WTC11 (cell line): ENCODE measurements around the gene TRAPPC11. TPM values are rescaled to one million over a fixed set of nuclear protein-coding genes. Genes with fewer than 3 reads are reported as not detected.

Source experiments
- ATAC-seq: fragments of 200-7000 bp; cut with Tn5 transposase; 2 replicates; pipeline ENCODE4 v1.10.0; 2021; ENCODE audit warnings: mild to moderate bottlenecking, moderate library complexity
- CTCF ChIA-PET: fragments of 300-600 bp; sonication (Branson Sonifier 250); formaldehyde crosslinking; loops from one replicate; lab custom pipeline; 2021; ENCODE audit warnings: antibody characterized with exemption; lab: Charles Lee
- POLR2A ChIA-PET: fragments of 350-600 bp; sonication (Branson Sonifier 250); formaldehyde crosslinking; loops from one replicate; lab custom pipeline; 2021; ENCODE audit warnings: antibody characterized with exemption; lab: Charles Lee
- DNase-seq: peaks from one replicate; pipeline ENCODE4 v3.0.0; 2021; ENCODE audit warnings: low spot score
- H3K27ac Mint-ChIP-seq: 2 replicates; pipeline ENCODE4 v1.8.0; 2021; ENCODE audit warnings: mixed read lengths
- H3K27me3 Mint-ChIP-seq: 2 replicates; pipeline ENCODE4 v1.8.0; 2021; ENCODE audit warnings: low read depth, mild to moderate bottlenecking, moderate library complexity, mixed read lengths
- H3K36me3 Mint-ChIP-seq: 2 replicates; pipeline ENCODE4 v1.8.0; 2021; ENCODE audit warnings: mixed read lengths
- H3K4me1 Mint-ChIP-seq: 2 replicates; pipeline ENCODE4 v1.8.0; 2022; ENCODE audit warnings: mixed read lengths
- H3K4me3 Mint-ChIP-seq: 2 replicates; pipeline ENCODE4 v1.8.0; 2021; ENCODE audit warnings: mild to moderate bottlenecking, moderate library complexity, mixed read lengths
- H3K9me3 Mint-ChIP-seq: 2 replicates; pipeline ENCODE4 v1.8.0; 2021; ENCODE audit warnings: mixed read lengths
- CDX4 ChIP-seq: fragments of 250-450 bp; sonication (Bioruptor Pico); IDR thresholded peaks from 2 replicates; pipeline ENCODE4 v1.9.0; 2021; ENCODE audit warnings: moderate library complexity, mild to moderate bottlenecking, inconsistent platforms, borderline replicate concordance
- CREB1 ChIP-seq: sonication (generic); formaldehyde crosslinking; IDR thresholded peaks from 2 replicates; pipeline ENCODE4 v1.8.0; 2023; ENCODE audit warnings: mild to moderate bottlenecking, missing genetic modification reagents
- CREM ChIP-seq: sonication (generic); formaldehyde crosslinking; IDR thresholded peaks from 2 replicates; pipeline ENCODE4 v1.8.1; 2022; ENCODE audit warnings: mild to moderate bottlenecking, missing genetic modification reagents, moderate library complexity
- HMGA2 ChIP-seq: fragments of 250-450 bp; sonication (Bioruptor Pico); IDR thresholded peaks from 2 replicates; pipeline ENCODE4 v1.4.0; 2021; ENCODE audit warnings: mild to moderate bottlenecking, moderate library complexity
- IRF2 ChIP-seq: sonication (generic); formaldehyde crosslinking; IDR thresholded peaks from 2 replicates; pipeline ENCODE4 v1.8.0; 2022; ENCODE audit warnings: low read depth, missing genetic modification reagents, borderline replicate concordance
- OVOL2 ChIP-seq: fragments of 250-450 bp; sonication (Bioruptor Pico); IDR thresholded peaks from 2 replicates; pipeline ENCODE4 v1.9.0; 2021; ENCODE audit warnings: mild to moderate bottlenecking, borderline replicate concordance
- RELA ChIP-seq: sonication (generic); formaldehyde crosslinking; IDR thresholded peaks from 2 replicates; pipeline ENCODE4 v1.8.1; 2022; ENCODE audit warnings: missing genetic modification reagents, mild to moderate bottlenecking, borderline replicate concordance
- SOX15 ChIP-seq: fragments of 250-450 bp; sonication (Bioruptor Pico); IDR thresholded peaks from 2 replicates; pipeline ENCODE4 v1.9.0; 2021; ENCODE audit warnings: mild to moderate bottlenecking
- TEAD1 ChIP-seq: sonication (generic); formaldehyde crosslinking; IDR thresholded peaks from 2 replicates; pipeline ENCODE4 v1.8.0; 2022; ENCODE audit warnings: mild to moderate bottlenecking, missing genetic modification reagents
- TEAD4 ChIP-seq: sonication (generic); formaldehyde crosslinking; IDR thresholded peaks from 2 replicates; pipeline ENCODE4 v1.8.0; 2022; ENCODE audit warnings: mild to moderate bottlenecking, missing genetic modification reagents
- ZNF317 ChIP-seq: sonication (generic); formaldehyde crosslinking; IDR thresholded peaks from 2 replicates; pipeline ENCODE4 v1.8.1; 2023; ENCODE audit warnings: low read depth, mild to moderate bottlenecking, moderate library complexity, missing genetic modification reagents, borderline replicate concordance
- ZNF396 ChIP-seq: fragments of 250-450 bp; sonication (Bioruptor Pico); IDR thresholded peaks from 2 replicates; pipeline ENCODE4 v1.8.0; 2021; ENCODE audit warnings: mild to moderate bottlenecking, moderate library complexity, borderline replicate concordance
- ZNF532 ChIP-seq: fragments of 250-450 bp; sonication (Bioruptor Pico); IDR thresholded peaks from 2 replicates; pipeline ENCODE4 v1.9.0; 2021; ENCODE audit warnings: mild to moderate bottlenecking, borderline replicate concordance
- total RNA-seq: library from RNA; stranded (reverse); gene quantifications from 3 replicates; pipeline ENCODE4 v1.2.3, GENCODE V29; 2021
- TF ChIP-seq, protein P1 (sequence below): sonication (generic); formaldehyde crosslinking; IDR thresholded peaks from 2 replicates; pipeline ENCODE4 v1.8.1; 2022; ENCODE audit warnings: low read depth, mild to moderate bottlenecking, moderate library complexity, missing genetic modification reagents, borderline replicate concordance
- TF ChIP-seq, protein P2 (sequence below): fragments of 250-450 bp; sonication (Bioruptor Pico); conservative IDR thresholded peaks from 2 replicates; pipeline ENCODE4 v1.9.0; 2021; ENCODE audit warnings: mild to moderate bottlenecking

Gene TRAPPC11
- total RNA-seq, 1 experiment from 2014 or later, result 33.6 TPM

DNA sequence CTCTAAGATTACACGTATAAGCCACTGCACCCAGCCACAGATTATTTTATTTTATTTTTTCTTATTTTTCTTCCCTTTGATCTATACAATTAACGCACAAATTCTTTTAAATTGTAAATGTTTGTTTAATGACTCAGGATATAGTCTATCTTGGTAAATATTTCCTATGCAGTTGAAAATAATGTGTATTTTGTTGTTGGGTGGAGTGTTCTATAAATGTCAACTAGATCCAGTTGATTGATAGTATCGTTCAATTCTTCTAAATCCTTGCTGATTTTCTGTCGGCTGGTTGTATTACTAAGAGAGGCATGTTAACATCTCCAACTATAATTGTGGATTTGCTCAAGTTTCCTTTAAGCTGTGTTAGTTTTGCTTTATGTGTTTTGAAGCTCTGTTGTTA lies 92.0 kb downstream of the TRAPPC11 start:
- H3K27me3 Mint-ChIP-seq, result no peaks in the 10 kb centered on the region; the same call in 1 of the 2 replicates
- peaks cover 13% of the 10 kb centered on the region for H3K36me3 Mint-ChIP-seq
- ChIA-PET POLR2A (no interaction called here), CTCF (no interaction called here)
- DNase-seq (no peak), ATAC-seq (no peak)
- H3K27ac Mint-ChIP-seq, result no peak overlapping the region
- no peak overlapping the region for H3K4me3 Mint-ChIP-seq
- peaks cover 25% of the 10 kb centered on the region for H3K9me3 Mint-ChIP-seq
- H3K4me1 Mint-ChIP-seq, result peaks cover 9% of the 10 kb centered on the region
- TF ChIP-seq OVOL2 (CRISPR knock-in tag), result no peak
- TF ChIP-seq TEAD1 (CRISPR knock-in tag), result no peak
- TF ChIP-seq CDX4, result no peak
- TF ChIP-seq ZNF317 (CRISPR knock-in tag), result no peak
- TF ChIP-seq, protein P1, sequence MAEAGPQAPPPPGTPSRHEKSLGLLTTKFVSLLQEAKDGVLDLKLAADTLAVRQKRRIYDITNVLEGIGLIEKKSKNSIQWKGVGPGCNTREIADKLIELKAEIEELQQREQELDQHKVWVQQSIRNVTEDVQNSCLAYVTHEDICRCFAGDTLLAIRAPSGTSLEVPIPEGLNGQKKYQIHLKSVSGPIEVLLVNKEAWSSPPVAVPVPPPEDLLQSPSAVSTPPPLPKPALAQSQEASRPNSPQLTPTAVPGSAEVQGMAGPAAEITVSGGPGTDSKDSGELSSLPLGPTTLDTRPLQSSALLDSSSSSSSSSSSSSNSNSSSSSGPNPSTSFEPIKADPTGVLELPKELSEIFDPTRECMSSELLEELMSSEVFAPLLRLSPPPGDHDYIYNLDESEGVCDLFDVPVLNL (CRISPR knock-in tag), result no peak
- TF ChIP-seq ZNF532 (CRISPR knock-in tag), result no peak
- TF ChIP-seq IRF2 (CRISPR knock-in tag), result no peak
- no peak for TF ChIP-seq CREM (CRISPR knock-in tag)
- TF ChIP-seq SOX15 (CRISPR knock-in tag), result no peak
- TF ChIP-seq, protein P2, sequence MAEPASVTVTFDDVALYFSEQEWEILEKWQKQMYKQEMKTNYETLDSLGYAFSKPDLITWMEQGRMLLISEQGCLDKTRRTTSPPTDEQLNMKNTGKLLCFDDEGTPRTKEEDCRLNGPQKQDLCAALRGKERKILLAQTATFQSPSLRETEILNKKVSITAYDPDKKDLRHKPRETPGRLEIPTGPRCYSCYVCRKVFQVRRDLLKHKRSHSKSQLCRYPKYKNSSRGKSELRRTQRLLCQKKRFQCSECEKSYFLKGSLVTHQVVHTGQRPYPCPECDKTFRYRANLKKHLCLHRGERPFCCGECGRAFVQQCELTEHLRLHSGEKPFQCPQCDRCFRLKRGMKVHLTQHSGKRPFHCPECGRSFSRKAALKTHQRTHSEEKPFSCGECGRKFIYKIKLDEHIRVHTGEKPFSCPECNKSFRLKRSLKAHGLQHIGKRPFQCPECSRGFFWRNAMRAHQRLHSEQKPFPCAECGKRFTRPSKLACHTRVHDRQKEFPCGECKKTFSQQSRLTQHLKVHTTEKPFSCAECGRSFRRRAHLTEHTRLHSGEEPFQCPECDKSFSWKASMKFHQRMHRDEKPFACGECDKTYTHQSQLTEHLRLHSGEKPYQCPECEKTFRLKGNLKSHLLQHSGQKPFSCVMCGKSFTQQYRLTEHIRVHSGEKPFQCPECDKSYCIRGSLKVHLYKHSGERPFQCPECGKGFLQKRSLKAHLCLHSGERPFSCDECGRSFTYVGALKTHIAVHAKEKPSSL, result no peak

DNA sequence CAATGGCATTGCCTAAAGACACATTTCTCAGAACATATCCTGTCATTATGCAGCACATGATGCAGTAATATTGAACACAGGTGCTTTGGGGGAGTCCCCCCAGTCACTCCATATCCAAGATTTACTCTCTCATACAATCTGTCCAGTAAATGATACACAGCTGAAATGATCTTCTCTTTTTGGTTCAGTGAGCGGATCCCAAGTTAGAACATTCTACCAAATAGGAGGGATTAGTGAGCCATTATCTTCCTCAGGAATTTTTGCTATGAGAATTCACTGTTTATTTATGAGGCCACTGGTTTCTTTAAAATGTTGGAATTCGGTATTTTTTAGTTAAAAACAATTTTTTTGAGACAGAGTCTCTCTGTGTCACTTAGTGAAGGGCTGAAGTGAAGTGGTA lies 96.5 kb downstream of the TRAPPC11 start:
- Mint-ChIP-seq H3K27ac (no peak overlapping the region), H3K4me1 (peaks cover 9% of the 10 kb centered on the region), H3K36me3 (no peaks in the 10 kb centered on the region), H3K27me3 (0 out of 2 replicates have a peak, but pooled peaks cover 2% of the 10 kb centered on the region), H3K9me3 (peaks cover 7% of the 10 kb centered on the region), H3K4me3 (no peak overlapping the region)
- CTCF ChIA-PET, result no interaction called here
- no peak for ATAC-seq
- DNase-seq, result no peak
- TF ChIP-seq HMGA2 (CRISPR knock-in tag) (no peak), RELA (no peak), ZNF396 (CRISPR knock-in tag) (no peak), CREB1 (CRISPR knock-in tag) (no peak), ZNF532 (CRISPR knock-in tag) (no peak), TEAD4 (CRISPR knock-in tag) (no peak)
- TF ChIP-seq, all 79 proteins: peak for 0
- POLR2A ChIA-PET, result no interaction called here
